GM12878 (cell line): Measurements from ENCODE around the gene COX19.

Experiments
- CTCF ChIP-seq, 3 experiments: IDR thresholded peaks in 2 of 3; conservative IDR thresholded peaks in 1 of 3; 2 replicates each; pipeline ENCODE4 v1.5.1; 2011; ENCODE audit warnings: low read depth in 3 of 3, low read length in 3 of 3, mild to moderate bottlenecking in 3 of 3, control low read depth in 2 of 3, moderate library complexity in 2 of 3, inconsistent platforms in 1 of 3, mixed read lengths in 1 of 3; ENCODE audit not compliant: control insufficient read depth in 2 of 3, insufficient read depth in 1 of 3; ENCODE audit errors: extremely low read depth in 1 of 3
- E2F8 ChIP-seq: fragments of 450-650 bp; IDR thresholded peaks from 2 replicates; pipeline ENCODE4 v1.6.1; 2018; ENCODE audit warnings: mild to moderate bottlenecking, low read depth, moderate library complexity; ENCODE audit not compliant: partially characterized antibody
- EP300 ChIP-seq, 2 experiments: fragments of 150-350 bp in 1 of 2; IDR thresholded peaks; 2 replicates each; pipeline ENCODE4 v1.6.1; 2011 to 2012; ENCODE audit warnings: low read depth in 2 of 2, low read length in 2 of 2, borderline replicate concordance in 1 of 2, improper control_type of control experiment in 1 of 2, inconsistent platforms in 1 of 2; ENCODE audit not compliant: control insufficient read depth in 1 of 2
- EZH2 ChIP-seq: IDR thresholded peaks from 2 replicates; pipeline ENCODE4 v1.6.1; 2012; ENCODE audit warnings: low read depth, mild to moderate bottlenecking, control low read depth, inconsistent platforms, low read length, borderline replicate concordance; ENCODE audit not compliant: control insufficient read depth
- IKZF1 ChIP-seq: fragments of 450-650 bp; conservative IDR thresholded peaks from 2 replicates; pipeline ENCODE4 v1.6.1; 2017; ENCODE audit warnings: antibody characterized with exemption, mild to moderate bottlenecking
- NFYA ChIP-seq: IDR thresholded peaks from 2 replicates; pipeline ENCODE4 v1.6.1; 2011; ENCODE audit warnings: low read depth, mild to moderate bottlenecking, low read length, improper control_type of control experiment, borderline replicate concordance
- RCOR1 ChIP-seq: conservative IDR thresholded peaks from 2 replicates; pipeline ENCODE4 v1.6.1; 2012; ENCODE audit warnings: low read depth, low read length, improper control_type of control experiment
- SUZ12 ChIP-seq: fragments of 200-600 bp; sonication (generic); IDR thresholded peaks from one replicate; pipeline ENCODE4 v1.6.1; 2018; ENCODE audit warnings: antibody characterized with exemption, mild to moderate bottlenecking; ENCODE audit not compliant: unreplicated experiment
- ZNF207 ChIP-seq: fragments of 450-650 bp; IDR thresholded peaks from 2 replicates; pipeline ENCODE4 v1.6.1; 2014; ENCODE audit warnings: antibody characterized with exemption, mild to moderate bottlenecking, borderline replicate concordance

- TF ChIP-seq CTCF (IDR thresholded peaks at IDR 0.05 in 2 of 3, conservative IDR thresholded peaks at IDR 0.05 in 1 of 3; ENCODE audit: control insufficient read depth in 2 of 3, extremely low read depth in 1 of 3, insufficient read depth in 1 of 3, low read depth in 3 of 3, low read length in 3 of 3) (no peak), EP300 (IDR thresholded peaks at IDR 0.05; ENCODE audit: borderline replicate concordance in 1 of 2, control insufficient read depth in 1 of 2, low read depth in 2 of 2, low read length in 2 of 2) (no peak), EZH2 (no peak), RCOR1 (no peak), SUZ12 (no peak), ZNF207 (no peak), E2F8 (no peak), IKZF1 (no peak), NFYA (no peak)
These were observed 44.0 kb upstream of the COX19 start for GRCh38 chr7:1019255-1019785.
